ENCODE results near the gene BHLHE23.

BHLHE23 gene

DNA sequence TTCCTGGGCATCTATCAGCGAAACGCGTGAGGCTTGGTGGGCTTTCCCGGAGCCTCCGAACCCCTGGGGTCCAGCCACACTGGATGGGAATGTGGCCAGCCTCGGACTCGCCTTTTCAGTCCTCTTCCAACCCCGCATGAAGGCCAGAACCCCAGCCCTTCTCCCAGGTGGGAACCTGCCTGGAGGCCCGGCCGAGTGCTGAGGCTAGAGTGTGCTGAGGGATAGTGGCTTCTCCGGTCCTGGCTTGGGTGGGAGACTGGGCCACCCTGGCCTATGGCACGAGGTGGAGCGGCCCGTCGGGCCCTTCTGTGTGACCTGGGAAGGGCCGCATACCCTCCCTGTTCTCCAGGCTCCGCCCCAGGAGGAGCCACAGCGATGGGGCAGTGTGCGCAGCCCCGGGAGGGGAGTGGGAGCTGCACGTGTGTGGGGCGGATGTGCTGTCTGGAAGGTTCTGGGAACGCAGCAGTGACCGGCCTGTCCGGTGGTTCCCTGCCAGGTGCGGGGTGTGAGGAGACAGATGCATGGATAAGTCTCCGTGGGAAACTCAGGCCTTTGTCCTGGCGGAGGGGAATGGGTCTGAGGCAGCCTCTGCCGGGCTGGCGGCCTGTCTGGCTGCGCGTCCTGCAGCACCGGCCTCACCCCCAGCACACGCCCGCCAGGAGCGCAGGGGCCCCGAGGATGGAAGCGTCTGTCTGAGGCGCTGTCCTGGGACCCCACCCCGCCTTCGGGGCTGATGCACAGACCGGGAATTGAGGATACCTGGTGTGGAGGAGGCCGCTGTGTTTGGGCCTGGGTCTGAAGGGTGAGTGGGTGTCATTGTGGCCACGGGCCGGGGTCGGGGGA, 1.1 kb upstream of the BHLHE23 start:
- no peak for DNase-seq

DNA sequence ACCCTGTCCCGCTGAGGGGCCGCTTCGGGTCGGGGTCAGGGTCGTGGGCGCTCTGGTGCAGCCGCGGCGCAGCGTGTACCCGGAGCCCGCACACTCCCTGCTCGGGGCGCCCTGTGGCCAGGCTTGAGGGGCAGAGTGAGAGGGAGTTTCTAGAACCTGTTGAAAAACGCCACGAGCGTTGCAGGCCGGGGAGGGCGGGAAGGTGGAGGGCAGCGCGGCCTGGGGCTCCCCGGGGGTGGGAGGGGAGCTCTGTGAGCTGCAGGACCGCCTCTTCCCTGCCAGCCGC, 539 bp upstream of the BHLHE23 start:
- DNase-seq: no peak

DNA sequence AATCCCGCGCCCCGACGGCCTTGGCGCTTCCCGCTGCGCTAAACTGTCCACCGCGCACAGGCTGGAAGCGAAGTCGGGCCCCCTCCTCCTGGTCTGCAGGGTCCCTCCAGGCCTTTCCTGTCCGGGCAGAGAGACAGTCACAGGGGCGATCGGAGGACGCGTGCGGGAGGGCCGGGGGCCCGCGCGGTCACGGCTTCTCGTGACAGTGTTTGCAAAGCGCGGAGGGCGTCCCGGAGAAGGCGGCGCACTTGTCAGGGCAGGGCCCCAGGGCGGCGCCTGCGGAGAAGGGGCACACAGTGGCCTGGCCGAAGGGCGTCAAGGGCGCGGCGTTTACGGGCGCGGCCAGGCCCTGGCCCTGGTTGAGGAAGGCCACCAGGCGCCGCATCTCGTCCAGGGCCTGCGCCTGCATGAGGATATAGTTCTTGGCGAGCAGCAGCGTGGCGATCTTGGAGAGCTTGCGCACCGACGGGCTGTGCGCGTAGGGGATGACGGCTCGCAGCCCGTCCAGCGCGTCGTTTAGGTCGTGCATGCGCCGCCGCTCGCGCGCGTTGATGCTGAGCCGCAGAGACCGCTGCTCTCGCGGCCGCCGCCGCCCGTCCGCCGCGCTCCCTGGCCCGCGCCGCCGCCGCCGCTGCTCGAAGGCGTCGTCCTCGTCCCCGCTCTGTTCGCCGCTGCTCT, 763 bp downstream of the BHLHE23 start:
- DNase-seq: peak in 1 of 5 experiments; percentile 41

- no peak for DNase-seq
Observed at GRCh38 chr20:63005365-63005861, 1.4 kb downstream of the BHLHE23 start.

GRCh38 chr20:63004607-63005364, 2.0 kb downstream of the BHLHE23 start:
- no peak for DNase-seq

DNA sequence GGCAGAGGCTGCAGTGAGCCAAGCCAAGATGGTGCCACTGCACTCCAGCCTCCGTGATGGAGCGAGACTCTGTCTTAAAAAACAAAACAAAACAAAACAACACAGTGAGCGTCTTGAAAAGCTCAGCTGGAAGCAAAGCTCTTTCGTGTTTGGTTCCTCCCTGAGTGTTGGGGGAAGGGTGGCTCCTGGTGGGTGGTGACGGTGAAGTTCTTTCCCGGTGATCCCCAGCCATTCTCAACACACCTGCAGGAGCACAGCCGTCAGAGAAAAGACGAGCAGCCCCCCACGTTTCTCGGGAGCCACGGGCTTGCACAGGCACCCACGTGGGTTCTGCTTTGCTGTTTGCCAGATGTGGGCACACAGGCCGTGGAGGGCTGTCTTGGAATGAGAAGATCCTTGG, 3.2 kb downstream of the BHLHE23 start:
- DNase-seq: no peak

DNA sequence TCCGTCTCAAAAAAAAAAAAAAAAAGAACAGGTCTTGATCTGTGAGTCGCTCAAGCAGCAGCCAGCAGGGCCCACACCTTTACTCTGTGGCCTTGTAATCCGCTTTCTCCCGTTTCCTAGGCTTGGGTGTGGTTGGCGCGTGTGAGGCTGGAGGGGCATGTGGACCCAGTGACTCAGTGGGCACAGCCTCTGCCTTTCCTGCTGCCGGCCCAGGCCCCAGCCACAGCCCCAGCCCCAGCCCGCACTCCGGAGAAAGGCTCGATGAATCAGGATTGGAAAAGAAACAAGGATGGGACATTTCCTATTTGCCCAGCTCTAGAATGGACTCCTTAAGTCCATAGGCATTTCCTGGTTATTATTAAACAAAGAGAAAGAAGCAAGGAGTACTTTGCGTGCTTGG, 4.3 kb downstream of the BHLHE23 start:
- no peak for DNase-seq

GRCh38 chr20:63000958-63001357, 5.8 kb downstream of the BHLHE23 start:
- DNase-seq: no peak

GRCh38 chr20:63000036-63000435, 6.7 kb downstream of the BHLHE23 start:
- DNase-seq: no peak

GRCh38 chr20:62999580-62999979, 7.2 kb downstream of the BHLHE23 start:
- peak in 1 of 5 experiments; percentile 46 for DNase-seq

DNA sequence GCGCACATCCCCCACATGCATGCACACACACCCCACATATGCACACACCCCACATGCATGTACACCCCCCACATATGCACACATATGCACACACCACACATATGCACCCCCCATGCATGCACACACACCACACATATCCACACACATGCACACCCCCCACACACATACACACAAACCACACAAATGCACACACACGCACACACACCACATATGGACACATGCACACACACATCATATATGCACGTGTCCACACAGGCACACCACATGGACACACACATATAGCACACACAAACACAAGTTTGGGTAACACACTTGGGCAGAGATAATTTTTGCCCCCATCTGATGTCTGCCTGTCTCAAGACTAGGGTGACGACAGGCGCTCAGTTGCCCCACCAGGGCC, 8.3 kb downstream of the BHLHE23 start:
- no peak for DNase-seq

DNA sequence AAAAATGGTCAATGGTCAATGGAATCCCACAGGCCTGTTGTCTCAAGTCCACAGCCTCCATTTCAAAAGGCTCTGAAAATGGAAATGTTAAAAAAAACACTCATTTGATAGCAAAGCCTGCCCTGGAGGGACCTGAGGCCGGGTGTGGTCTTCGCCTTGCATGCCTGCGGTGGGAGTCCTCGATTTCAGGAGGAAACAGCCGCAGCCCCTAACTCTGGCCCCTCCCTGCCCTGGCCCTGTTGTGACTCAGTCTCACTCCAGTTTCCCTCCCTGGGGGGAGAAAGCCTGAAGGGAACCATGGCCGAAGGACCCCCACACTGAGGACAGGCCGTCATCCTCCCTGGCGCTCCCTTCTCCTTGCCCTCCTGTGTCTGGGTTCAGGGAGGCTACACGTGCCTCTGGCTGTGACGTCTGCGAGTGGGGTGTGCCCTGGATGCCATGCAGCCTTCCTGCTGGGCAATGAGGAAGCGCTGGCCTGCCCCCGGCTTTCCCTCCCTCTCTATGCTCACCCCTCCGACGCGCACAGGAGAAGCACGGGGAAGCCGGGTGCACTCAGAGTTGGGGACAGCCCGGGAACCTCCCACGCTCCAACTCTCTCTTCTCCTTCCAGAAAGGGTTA, 9.2 kb downstream of the BHLHE23 start:
- no peak for DNase-seq

GRCh38 chr20:62996596-62996982, 10.2 kb downstream of the BHLHE23 start:
- DNase-seq: no peak

DNA sequence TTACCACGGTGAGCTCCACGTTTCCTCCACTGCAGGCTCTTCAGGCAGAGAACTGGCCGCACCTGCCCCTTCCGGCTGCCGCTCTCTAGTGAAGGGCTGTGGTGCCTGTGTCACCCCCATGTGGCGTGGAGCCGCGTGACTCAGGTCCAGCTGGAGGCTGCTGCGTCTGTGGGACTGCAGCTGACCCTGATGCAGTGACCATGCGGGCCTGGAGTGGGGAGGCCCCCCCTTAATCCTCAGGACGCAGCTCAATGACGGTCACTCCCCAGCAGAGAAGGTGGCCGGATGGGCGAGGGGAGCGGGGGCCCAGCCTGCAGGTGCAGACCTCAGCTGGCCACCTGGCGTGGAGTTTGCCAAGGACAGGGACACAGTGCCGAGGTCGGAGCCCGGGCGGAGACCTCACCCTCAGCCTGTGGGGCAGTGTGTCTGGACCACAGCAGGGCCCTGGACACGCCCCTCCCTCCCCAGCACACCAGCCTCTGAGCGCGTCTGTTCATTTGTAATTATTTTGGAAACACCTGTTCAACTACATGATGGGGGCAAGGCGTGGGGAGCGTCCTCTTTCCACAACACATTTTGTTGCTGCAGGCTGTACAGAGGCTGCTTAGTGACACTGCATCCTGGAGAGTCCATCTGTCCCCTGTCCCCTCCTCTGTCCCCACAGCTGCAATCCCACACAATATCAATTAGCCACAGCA, 10.7 kb downstream of the BHLHE23 start:
- DNase-seq: no peak

- DNase-seq: no peak
Observed at GRCh38 chr20:62995481-62995880, 11.3 kb downstream of the BHLHE23 start.

GRCh38 chr20:62994869-62995281, 11.9 kb downstream of the BHLHE23 start:
- DNase-seq: no peak

DNA sequence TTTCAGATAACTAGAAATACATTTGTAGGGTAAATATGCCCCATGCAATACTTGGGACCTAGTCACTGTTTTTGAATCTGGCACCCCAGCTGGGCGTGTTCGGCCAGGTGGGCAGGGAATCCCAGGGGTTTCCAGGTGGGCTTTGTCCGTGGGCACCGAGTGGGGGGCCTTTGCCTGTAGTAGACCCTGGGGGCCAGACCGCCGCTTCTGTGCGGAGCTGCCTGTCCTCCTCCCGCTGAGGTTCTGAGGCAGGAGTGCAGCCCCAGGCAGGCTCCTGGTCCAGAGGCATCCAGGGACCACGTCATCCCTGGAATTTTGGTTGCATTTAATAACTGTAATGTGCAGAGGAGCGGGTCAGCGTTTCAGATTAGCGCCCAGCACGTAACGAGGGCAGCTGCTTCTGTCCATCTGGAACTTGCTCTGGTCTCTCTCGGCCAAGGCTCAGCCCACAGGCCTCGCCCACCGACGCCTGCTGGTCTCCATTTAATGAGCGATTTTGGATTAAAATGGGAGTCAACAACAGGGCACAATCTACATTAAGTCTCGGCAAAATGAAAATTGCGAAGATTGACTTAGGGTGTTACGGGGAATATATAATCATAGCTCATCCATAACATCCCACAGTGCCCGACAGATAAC, 12.8 kb downstream of the BHLHE23 start:
- DNase-seq: no peak

- no peak for DNase-seq
Observed at GRCh38 chr20:62991863-62992262, 14.9 kb downstream of the BHLHE23 start.

GRCh38 chr20:62991196-62991807, 15.5 kb downstream of the BHLHE23 start:
- DNase-seq: no peak

- no peak for DNase-seq
Observed at GRCh38 chr20:62990306-62990825, 16.4 kb downstream of the BHLHE23 start.

DNA sequence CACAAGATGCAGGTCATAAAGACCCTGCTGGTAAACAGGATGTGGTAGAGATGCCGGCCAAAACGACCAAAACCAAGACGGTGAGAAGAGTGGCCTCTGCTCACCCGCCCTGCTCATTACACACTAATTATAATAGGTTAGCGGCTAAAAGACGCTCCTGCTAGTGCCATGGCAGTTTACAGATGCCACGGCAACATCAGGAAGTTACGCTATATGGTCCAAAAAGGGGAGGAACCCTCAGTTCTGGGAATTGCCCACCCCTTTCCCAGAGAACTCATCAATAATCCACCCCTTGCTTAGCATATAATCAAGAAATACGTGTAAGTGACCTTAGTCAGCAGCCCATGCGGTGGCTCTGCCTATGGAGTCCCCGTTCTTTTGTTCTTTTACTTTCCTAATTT, 17.6 kb downstream of the BHLHE23 start:
- DNase-seq: peak in 1 of 5 experiments; percentile 58

Data from T-helper 2 cell (primary cell).